NCI-H748 treated with DMSO at 0.1 percent for 48 hours (cell line): ENCODE results near the gene SPDL1.
"Not testable (repeated sequence)": the region's sequence is repeated elsewhere in the genome, so short reads cannot be mapped to it uniquely, and the experiment has no call there.

ENCODE experiments used
- DNase-seq: peaks from one replicate; lab custom pipeline; 2025; lab: John Stamatoyannopoulos, UW

Gene SPDL1

DNA sequence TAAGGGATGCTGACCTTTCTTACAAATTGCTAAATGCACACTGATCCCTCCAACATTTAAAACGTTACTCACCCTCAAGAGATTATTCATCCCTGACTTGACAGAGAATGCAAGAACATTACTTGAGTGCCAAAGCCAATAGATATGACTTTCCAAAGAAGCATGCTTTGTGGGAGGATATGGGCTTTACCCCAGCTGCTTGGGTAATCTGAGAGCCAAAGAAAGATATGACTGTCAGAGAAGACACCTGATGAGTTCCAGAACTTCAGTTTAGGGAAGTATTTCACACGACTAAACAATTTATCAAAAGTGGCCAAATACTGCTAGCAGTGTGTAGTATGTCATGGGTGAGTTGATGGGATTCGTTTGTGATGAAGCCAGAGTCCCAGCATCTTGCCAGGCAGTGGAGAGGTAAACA lies 7.4 kb upstream of the SPDL1 start:
- no peak for DNase-seq

- no peak for DNase-seq
Observed at GRCh38 chr5:169577951-169578350, 5.6 kb upstream of the SPDL1 start.

DNA sequence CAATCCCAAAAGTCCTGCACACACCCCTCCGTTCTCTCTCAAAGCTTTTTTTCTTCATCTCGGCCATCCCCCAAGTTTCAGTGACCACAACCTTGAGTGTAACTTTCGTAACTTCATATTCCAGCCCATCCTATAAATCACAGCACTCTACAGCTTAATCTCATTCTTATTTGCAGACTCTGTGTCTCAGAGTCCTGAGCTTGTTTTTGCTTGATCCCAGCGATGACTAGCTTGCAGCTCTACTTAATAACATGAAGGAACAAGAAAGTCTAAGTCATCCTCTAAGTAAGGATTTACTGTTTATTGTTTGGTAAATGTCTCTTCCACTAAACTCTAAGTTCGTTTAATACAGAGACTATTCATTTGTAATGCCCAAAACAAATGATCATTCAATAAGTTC lies 2.6 kb upstream of the SPDL1 start:
- no peak for DNase-seq

DNA sequence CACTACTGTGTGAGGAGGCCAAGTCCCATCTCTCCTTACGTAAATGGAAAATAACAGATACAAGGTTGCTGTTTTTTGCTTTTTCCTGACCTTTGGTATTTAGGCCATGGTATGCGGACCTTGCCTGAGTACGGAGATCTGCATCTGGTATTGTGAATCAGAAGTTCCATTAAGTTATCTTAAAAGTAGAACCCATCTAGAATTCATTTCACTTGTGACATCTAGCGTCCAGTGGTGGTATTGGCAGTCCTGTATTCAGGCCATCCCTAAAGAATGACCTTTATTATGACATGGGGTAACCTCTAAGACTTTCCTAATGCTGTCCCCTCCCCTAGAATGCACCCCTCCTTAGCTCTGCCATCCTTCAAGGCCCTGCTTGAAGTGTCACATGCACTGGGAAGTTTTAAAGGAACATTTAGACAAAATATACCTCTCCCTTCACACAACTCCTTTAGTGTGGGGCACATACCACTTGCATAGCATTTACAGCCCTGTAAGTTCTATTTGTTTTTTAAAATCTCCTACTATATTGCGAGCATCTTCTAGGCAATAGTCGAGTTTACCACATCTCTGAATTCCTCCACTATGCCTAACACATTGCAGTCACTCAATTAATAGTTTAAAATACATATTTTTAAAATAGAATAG lies 1.9 kb upstream of the SPDL1 start:
- DNase-seq, result peak; percentile 44

DNA sequence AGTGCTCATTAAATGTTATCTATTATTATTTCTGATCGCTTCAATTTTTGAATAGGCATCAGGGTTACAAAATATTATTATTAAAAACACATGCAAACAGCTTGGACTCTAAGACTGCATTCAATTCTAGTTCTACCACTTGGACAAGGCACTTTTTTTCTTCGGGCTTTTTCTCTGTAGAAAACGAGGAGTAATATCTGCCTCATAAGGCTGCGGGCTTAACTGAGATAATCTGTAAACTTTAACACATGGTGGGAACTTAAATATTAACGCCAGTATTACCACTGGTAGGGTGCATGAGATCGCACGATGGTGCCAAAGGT lies 511 bp upstream of the SPDL1 start:
- DNase-seq, result no peak

DNA sequence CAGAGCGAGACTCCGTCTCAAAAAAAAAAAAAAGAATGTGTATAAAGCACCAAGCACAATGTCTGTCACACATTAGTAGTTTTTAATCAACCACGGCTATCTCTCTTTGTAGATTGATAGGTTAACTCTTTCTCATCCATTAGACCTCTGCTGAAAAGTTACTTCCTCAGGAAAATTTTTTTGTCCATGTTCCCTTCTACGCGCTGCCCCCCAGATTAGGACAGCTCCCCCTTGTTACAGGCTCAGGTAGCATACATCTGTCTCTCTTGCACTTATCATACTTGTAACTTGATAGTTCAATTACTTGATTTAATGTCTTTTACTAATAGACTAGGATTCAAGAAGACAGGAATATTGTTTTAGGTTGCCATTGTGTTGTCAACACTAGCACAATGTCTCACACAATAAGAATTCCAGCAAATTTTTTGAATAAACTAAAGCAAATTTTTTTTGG lies 1.5 kb downstream of the SPDL1 start:
- DNase-seq, result no peak

- DNase-seq, result no peak
Observed at GRCh38 chr5:169590602-169591001, 7.0 kb downstream of the SPDL1 start.

- DNase-seq, result no peak
Observed at GRCh38 chr5:169591636-169592035, 8.1 kb downstream of the SPDL1 start.

GRCh38 chr5:169592937-169593650 lies 9.5 kb downstream of the SPDL1 start:
- DNase-seq, result no peak

DNA sequence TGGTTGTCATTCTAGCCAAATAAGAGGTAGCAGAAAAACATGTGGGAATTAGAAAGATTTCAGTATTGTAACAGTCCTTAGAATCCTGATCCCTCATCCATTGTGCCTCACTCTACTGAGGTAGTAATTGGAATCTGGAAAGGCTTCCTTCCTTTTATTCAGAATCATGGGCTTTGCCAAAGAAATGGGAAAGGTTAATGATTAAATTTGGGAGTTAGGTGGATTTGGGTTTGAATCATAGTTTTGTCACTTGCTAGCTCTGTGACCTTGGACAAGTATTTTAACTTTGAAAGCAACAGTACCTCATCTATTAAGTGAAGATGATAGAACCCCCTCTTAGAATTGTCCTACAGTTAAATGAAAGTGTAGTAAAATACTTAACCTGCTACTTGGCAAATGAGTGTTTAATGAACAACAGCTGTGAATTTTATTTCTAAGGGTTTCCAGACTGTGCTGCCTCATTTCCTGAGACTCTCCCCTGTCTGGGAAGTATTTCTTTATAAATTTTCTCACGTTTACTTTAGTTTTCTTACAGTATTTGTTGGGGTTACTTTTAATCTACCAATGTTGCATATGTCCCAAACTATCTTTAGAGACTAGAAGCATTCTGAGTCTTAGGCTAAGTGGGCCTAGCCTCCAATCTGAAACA lies 11.7 kb downstream of the SPDL1 start:
- DNase-seq, result no peak

DNA sequence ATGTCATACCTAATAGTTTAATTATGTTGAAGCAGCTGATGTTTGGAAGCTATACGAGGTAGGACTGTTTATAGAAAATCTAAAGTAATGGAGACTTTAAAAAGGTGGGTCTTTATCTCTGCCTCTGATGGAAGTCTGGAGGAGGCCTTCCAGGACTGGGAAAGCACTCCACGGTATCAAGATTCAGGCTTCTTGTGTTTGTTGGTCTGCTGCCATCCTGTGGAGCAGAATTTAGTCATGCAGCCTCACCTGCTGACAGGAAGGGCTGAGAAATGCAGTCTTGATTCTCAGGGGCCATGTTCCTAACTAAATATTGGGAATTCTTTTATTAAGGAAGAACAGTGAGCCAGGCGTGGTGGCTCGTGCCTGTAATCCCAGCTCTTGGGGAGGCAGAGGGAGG lies 15.9 kb downstream of the SPDL1 start:
- DNase-seq, result no peak

DNA sequence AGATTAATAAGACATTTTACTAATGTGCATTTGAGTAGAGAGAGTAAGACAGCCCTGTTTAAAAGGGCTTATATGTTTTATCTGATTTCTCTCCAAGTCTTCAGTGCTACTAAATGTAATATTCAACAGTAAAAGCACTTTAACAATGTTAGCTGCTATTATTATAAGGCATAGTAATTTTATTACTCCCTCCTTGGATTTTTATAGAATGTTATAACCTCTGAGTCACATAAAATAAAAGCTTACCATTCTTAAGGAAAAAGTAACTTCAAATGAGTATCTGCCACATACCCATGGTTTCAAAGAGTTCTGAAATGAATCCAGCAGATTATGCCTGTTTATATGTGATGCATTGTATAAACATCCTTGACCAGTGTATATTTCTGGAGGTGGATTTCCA lies 19.0 kb downstream of the SPDL1 start:
- DNase-seq, result no peak

GRCh38 chr5:169606279-169606678 lies 22.7 kb downstream of the SPDL1 start:
- no peak for DNase-seq

- no peak for DNase-seq
Observed at GRCh38 chr5:169607882-169608281, 24.3 kb downstream of the SPDL1 start.

- DNase-seq, result no peak
Observed at GRCh38 chr5:169609716-169610115, 26.1 kb downstream of the SPDL1 start.

DNA sequence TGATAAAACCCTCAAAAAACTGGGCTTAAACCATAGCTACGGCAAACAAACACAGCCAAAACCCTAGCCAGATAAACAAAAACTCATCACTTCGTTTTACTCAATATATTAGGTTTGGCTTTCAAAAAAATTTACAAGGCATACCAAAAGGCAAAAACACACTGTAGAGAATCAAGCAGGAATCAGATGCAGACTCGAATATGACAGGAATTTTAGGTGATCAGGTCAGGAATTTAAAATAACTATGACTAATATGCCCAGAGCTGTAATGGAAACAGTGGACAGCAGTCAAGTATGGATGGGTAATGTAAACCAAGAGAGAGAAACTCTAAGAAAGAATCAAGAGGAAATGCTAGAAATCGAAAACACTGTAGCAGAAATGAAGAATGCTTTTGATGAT lies 27.0 kb downstream of the SPDL1 start:
- DNase-seq, result no peak

- no peak for DNase-seq
Observed at GRCh38 chr5:169615561-169615960, 32.0 kb downstream of the SPDL1 start.

DNA sequence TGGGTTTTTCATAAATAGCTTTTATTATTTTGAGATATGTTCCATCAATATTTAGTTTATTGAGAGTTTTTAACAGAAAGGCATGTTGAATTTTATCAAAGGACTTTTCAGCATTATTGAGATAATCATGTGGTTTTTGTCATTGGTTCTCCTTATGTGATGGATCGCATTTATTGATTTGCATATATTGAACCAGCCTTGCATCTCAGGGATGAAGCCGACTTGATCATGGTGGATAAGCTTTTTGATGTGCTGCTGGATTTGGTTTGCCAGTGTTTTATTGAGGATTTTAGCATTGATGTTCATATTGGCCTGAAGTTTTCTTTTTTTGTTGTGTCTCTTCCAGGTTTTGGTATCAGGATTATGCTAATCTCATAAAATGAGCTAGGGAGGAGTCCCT lies 40.7 kb downstream of the SPDL1 start:
- not testable (repeated sequence) for DNase-seq

DNA sequence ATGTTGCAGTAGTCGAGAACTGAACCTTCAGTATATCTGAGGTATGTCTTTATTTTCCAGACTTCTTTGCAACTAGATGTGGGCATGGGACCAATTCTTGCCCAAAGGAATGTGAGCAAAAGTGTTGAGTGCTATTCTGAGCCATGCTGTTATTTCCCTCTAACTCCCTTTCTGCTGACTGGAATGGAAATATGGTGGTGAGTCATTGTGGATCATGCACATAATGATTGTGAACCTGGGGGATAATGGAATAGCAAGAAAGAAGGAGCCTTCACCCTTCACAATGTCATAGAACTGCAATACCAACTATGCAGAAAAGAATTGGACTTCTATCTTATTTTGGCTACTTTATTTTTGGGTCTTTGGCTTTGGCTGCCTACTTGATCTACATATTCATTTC lies 43.2 kb downstream of the SPDL1 start:
- no peak for DNase-seq

DNA sequence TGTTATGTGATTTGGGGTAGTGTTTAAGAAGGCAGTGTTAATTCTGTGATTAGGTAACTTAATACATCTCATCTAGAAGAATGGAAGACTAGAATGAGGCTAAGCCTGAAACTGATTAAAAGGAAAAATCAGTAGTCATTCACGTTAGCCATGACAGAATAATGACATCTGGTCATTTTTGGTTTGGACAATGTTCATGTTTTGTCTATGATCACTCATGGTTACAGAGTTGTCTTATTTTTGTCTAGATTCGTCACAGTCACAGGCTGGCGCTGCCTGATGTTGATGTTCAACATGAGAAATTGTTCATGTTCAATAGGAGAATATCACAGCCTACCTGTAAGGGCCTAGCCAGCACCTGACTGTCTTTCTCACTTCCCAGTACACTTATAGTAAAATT lies 44.0 kb downstream of the SPDL1 start:
- no peak for DNase-seq

GRCh38 chr5:169628892-169629291 lies 45.3 kb downstream of the SPDL1 start:
- DNase-seq, result no peak

- DNase-seq, result no peak
Observed at GRCh38 chr5:169629847-169630548, 46.4 kb downstream of the SPDL1 start.

DNA sequence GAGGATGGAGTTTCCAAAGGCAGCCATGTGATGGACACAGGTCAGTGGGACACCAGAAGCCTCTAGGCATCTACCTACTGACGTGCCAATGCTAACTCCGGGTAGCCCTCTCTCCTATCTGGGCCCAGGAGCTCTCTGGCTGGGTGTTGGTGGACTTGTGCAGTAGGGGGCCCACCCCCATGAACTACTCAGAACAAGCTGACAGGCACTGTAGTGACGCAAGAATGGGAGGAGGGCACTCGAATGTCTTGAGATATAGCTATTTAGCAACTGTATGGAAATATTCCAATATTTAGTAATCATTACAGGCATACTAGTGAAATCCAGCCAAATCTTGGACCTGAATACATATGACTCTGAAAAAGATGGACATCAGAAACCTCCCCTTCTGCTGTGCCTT lies 47.8 kb downstream of the SPDL1 start:
- no peak for DNase-seq
